Ascending aorta (tissue), 2 donors: ENCODE results near the gene TASL. TPM values are rescaled to one million over a fixed set of nuclear protein-coding genes. Genes with fewer than 3 reads are reported as not detected.
"Not testable (repeated sequence)": the region's sequence is repeated elsewhere in the genome, so short reads cannot be mapped to it uniquely, and the experiment has no call there.

Experiments
- DNase-seq, 2 donors: peaks; one replicate each; pipeline ENCODE4 v3.0.0-alpha.2; 2019; ENCODE audit warnings: low spot score in 2 of 2
- H3K27ac ChIP-seq, 2 donors: fragments of 200-600 bp; sonication (generic); one replicate each; pipeline ENCODE4 v1.5.1; 2016 to 2017; ENCODE audit warnings: mild to moderate bottlenecking in 1 of 2
- H3K27me3 ChIP-seq: fragments of 200-600 bp; sonication (generic); one replicate; pipeline ENCODE4 v1.5.1; 2017
- H3K36me3 ChIP-seq, 2 donors: fragments of 200-600 bp; sonication (generic); one replicate each; pipeline ENCODE4 v1.5.1; 2016
- H3K4me1 ChIP-seq, 2 donors: fragments of 200-600 bp; sonication (generic); one replicate each; pipeline ENCODE4 v1.5.1; 2016 to 2017; ENCODE audit warnings: mild to moderate bottlenecking in 1 of 2
- H3K4me3 ChIP-seq, 2 donors: fragments of 200-600 bp; sonication (generic); one replicate each; pipeline ENCODE4 v1.5.1; 2016 to 2017; ENCODE audit warnings: mild to moderate bottlenecking in 1 of 2
- H3K9me3 ChIP-seq, 2 donors: fragments of 200-600 bp; sonication (generic); one replicate each; pipeline ENCODE4 v1.5.1; 2016
- intact Hi-C: fragments of 100-400 bp; cut with DNase I; formaldehyde crosslinking; loops from one replicate; pipeline ENCODE4 v1.15.1; 2023
- total RNA-seq: library from RNA; depleted of rRNA; stranded (reverse); fragments of >200 nt; gene quantifications from one replicate; pipeline ENCODE4 v1.1.0, GENCODE V29; 2016
- TF ChIP-seq, protein P1 (sequence below), 3 experiments: fragments of 200-600 bp in 2 of 3; fragments of 450-650 bp in 1 of 3; sonication (generic) in 2 of 3; IDR thresholded peaks; one replicate each; pipeline ENCODE4 v1.5.1; 2016 to 2019; ENCODE audit warnings: antibody characterized with exemption in 3 of 3, mild to moderate bottlenecking in 1 of 3, moderate library complexity in 1 of 3

TASL gene
- total RNA-seq, 1 donor from 2014 or later: not detected

DNA sequence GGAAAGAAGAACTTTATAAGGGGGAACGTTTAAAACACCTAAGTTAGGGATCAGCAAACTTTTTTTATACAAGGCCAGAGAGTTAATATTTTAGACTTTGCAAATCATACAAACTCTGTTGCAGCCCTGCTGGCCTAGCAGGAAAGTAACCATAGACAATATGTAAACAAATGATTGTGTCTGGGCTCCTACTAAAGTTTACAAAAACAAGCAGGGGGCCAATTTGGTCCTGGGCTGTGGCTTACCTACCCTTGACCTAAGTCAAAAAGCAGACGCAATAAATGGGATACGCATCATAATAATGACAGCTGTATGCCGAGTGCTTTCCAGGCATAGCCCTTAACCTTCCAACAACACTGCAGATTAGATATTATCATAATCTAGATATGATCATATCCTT, 4.9 kb downstream of the TASL start:
- intact Hi-C loops: no loop called here
- TF ChIP-seq, protein P1, sequence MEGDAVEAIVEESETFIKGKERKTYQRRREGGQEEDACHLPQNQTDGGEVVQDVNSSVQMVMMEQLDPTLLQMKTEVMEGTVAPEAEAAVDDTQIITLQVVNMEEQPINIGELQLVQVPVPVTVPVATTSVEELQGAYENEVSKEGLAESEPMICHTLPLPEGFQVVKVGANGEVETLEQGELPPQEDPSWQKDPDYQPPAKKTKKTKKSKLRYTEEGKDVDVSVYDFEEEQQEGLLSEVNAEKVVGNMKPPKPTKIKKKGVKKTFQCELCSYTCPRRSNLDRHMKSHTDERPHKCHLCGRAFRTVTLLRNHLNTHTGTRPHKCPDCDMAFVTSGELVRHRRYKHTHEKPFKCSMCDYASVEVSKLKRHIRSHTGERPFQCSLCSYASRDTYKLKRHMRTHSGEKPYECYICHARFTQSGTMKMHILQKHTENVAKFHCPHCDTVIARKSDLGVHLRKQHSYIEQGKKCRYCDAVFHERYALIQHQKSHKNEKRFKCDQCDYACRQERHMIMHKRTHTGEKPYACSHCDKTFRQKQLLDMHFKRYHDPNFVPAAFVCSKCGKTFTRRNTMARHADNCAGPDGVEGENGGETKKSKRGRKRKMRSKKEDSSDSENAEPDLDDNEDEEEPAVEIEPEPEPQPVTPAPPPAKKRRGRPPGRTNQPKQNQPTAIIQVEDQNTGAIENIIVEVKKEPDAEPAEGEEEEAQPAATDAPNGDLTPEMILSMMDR (IDR thresholded peaks at IDR 0.05): no peak
- H3K4me1 ChIP-seq: no peaks in the 10 kb centered on the region
- no peaks in the 10 kb centered on the region for H3K36me3 ChIP-seq
- H3K9me3 ChIP-seq: no peaks in the 10 kb centered on the region
- DNase-seq: no peak
- H3K27me3 ChIP-seq: no peaks in the 10 kb centered on the region
- H3K4me3 ChIP-seq: no peak overlapping the region
- H3K27ac ChIP-seq: no peak overlapping the region

- no peaks in the 10 kb centered on the region for H3K9me3 ChIP-seq
- no peaks in the 10 kb centered on the region for H3K36me3 ChIP-seq
- no peaks in the 10 kb centered on the region for H3K4me1 ChIP-seq
- H3K27me3 ChIP-seq: no peaks in the 10 kb centered on the region
- H3K27ac ChIP-seq: no peak overlapping the region
- no peak overlapping the region for H3K4me3 ChIP-seq
- DNase-seq: no peak
- TF ChIP-seq, protein P1 (IDR thresholded peaks at IDR 0.05): no peak
- intact Hi-C loops: no loop called here
Observed at GRCh38 chrX:30572004-30572403, 5.6 kb downstream of the TASL start.

DNA sequence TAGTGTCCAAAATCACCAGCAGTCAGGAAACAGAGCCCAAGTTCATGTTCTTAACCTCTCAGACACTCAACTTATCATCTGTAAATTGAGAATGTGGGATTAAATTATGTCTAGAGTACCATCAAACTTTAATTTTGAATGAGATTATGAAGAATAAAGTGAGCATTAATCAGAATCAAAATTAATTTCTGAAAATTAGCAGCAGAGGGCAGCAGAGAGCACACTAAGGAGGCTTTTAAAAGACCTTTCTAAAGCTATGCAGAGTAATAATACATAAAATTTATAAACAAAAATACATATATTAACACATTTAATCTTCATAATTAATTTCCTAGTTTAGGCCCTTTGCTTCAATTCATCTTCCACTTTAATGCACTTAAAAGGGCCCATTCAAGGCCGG, 7.1 kb downstream of the TASL start:
- no peaks in the 10 kb centered on the region for H3K36me3 ChIP-seq
- H3K27ac ChIP-seq: no peak overlapping the region
- no peaks in the 10 kb centered on the region for H3K9me3 ChIP-seq
- no peaks in the 10 kb centered on the region for H3K27me3 ChIP-seq
- TF ChIP-seq, protein P1 (IDR thresholded peaks at IDR 0.05): peak; percentile 22 to 49 (median 33)
- DNase-seq: no peak
- H3K4me3 ChIP-seq: no peak overlapping the region
- intact Hi-C loops: loop anchor here (2.0 kb wide), 1 partner anchor 142 kb away; no protein-coding TSS in a partner anchor
- H3K4me1 ChIP-seq: no peaks in the 10 kb centered on the region

GRCh38 chrX:30568136-30568535, 9.4 kb downstream of the TASL start:
- Histone ChIP-seq H3K27ac (no peak overlapping the region), H3K4me3 (no peak overlapping the region), H3K27me3 (no peaks in the 10 kb centered on the region), H3K4me1 (no peaks in the 10 kb centered on the region), H3K9me3 (no peaks in the 10 kb centered on the region), H3K36me3 (no peaks in the 10 kb centered on the region)
- TF ChIP-seq, protein P1 (IDR thresholded peaks at IDR 0.05): no peak
- no peak for DNase-seq
- intact Hi-C loops: no loop called here

DNA sequence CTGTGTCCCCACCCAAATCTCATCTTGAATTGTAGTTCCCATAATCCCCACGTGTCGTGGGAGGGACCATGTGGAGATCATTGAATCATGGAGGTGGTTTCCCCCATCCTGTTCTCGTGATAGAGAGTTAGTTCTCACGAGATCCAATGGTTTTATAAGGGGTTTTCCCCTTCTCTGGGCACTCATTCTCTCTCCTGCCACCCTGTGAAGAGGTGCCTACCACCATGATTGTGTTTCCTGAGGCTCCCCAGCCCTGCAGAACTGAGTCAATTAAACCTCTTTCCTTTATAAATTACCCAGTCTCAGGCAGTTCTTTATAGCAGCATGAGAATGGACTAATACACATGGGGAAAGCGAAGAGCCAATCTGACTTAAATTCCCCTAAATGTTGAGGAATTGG, 14.5 kb downstream of the TASL start:
- H3K27ac ChIP-seq, intact Hi-C loops, H3K4me1 ChIP-seq, H3K4me3 ChIP-seq, H3K36me3 ChIP-seq, DNase-seq, H3K9me3 ChIP-seq, H3K27me3 ChIP-seq: not testable (repeated sequence)

DNA sequence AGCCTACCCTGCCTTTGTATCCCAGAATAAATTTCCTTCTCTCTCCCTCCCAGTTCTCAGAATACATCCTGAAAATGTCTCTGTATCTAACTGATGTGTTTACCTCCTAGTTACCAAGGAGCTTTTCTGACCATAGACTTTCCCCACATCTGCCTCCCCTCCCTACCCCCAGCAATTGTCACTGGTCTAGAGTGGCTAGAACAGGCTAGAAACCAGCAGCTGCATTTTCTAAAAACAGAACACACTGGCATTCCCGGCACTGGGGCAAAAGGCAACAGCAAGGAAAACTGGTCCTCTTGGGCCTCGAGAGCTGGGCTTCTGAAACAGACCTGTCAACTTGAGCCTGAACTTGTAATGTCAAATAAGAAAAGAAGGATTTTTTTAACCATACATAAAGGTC, 16.4 kb downstream of the TASL start:
- Histone ChIP-seq H3K27ac (no peak overlapping the region), H3K27me3 (no peaks in the 10 kb centered on the region), H3K36me3 (no peaks in the 10 kb centered on the region), H3K9me3 (no peaks in the 10 kb centered on the region), H3K4me1 (no peaks in the 10 kb centered on the region), H3K4me3 (no peak overlapping the region)
- TF ChIP-seq, protein P1 (IDR thresholded peaks at IDR 0.05): no peak
- intact Hi-C loops: no loop called here
- DNase-seq: no peak
